Measurements from ENCODE around the gene SEPTIN8.

- no peak for TF ChIP-seq EZH2 (IDR thresholded peaks at IDR 0.05; ENCODE audit: insufficient read depth, poor library complexity, severe bottlenecking)
- no peak for TF ChIP-seq EZH2phosphoT487 (IDR thresholded peaks at IDR 0.05; ENCODE audit: insufficient read depth, low read depth)
These were observed 705 bp downstream of the SEPTIN8 start for GRCh38 chr5:132776131-132776937.

Data from GM23248 (cell line).